ENCODE data around the gene CYP1A2.

CYP1A2 gene

DNA sequence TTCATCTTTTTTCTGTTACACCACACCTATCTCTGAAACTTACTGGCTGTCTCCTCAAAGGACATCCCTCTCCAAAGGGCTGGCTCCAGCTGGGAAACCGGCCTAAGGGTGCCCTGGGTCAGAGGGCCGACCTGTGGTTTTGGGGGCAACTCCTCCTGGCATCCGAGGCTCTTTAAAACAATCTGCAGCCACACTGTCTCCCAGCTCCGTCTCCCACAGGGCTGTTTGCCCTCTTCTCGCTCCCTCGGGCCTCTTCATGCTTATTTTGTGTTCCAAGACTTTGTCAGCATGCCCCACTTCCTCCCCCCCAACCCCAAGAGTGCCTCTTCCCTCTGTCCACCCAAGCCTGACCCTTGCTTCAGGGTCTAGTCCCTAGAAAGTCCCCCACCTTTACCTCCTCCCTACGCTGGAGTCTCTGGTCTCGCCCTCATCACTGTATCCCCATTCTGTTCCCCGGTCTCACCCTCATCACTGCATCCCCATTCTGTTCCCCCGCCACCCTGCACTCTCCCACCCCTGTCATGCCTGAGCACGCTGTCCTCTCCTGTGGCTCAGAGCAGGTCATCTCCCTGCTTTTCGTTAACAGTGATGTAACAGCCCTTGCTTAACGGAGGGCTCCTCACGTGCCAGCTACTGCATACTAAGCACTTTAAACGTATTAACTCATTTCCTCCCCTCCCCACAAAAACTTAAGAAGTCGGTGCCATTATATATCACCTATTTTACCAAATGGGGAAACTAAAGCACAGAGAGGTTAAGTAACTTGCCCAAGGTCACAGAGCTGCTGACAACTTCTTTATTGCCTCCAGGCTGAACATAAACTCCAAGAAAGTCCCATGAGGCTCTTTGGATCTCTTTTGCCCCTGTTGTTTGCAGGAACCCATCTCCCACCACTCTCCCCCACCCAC lies 32.1 kb downstream of the CYP1A2 start:
- H3K4me1 ChIP-seq (ENCODE audit: insufficient read depth, low read length, severe bottlenecking) = peaks cover 87% of the 10 kb centered on the region
- peaks cover 22% of the 10 kb centered on the region for H3K79me2 ChIP-seq (ENCODE audit: insufficient read depth, low read length)
- H3K27me3 ChIP-seq (ENCODE audit: insufficient read depth, low read length) = no peaks in the 10 kb centered on the region
- peaks cover 29% of the 10 kb centered on the region; the same call in 1 of the 2 replicates for H3K36me3 ChIP-seq (ENCODE audit: insufficient read depth, low read length)
- H3K4me3 ChIP-seq (ENCODE audit: low read depth, low read length, poor library complexity, severe bottlenecking) = peak overlapping the region; percentile 97
- TF ChIP-seq, protein P1, sequence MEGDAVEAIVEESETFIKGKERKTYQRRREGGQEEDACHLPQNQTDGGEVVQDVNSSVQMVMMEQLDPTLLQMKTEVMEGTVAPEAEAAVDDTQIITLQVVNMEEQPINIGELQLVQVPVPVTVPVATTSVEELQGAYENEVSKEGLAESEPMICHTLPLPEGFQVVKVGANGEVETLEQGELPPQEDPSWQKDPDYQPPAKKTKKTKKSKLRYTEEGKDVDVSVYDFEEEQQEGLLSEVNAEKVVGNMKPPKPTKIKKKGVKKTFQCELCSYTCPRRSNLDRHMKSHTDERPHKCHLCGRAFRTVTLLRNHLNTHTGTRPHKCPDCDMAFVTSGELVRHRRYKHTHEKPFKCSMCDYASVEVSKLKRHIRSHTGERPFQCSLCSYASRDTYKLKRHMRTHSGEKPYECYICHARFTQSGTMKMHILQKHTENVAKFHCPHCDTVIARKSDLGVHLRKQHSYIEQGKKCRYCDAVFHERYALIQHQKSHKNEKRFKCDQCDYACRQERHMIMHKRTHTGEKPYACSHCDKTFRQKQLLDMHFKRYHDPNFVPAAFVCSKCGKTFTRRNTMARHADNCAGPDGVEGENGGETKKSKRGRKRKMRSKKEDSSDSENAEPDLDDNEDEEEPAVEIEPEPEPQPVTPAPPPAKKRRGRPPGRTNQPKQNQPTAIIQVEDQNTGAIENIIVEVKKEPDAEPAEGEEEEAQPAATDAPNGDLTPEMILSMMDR (IDR thresholded peaks at IDR 0.05; ENCODE audit: low read length) = no peak
- TF ChIP-seq EZH2 (IDR thresholded peaks at IDR 0.05; ENCODE audit: borderline replicate concordance, low read length) = no peak
- H3F3A ChIP-seq (ENCODE audit: insufficient read depth, low read length) = peaks cover 35% of the 10 kb centered on the region
- no peaks in the 10 kb centered on the region for H3K9me3 ChIP-seq (ENCODE audit: low read length)
- H3K27ac ChIP-seq (ENCODE audit: low read depth, low read length, poor library complexity, severe bottlenecking) = peak overlapping the region; percentile 100
- H4K20me1 ChIP-seq (ENCODE audit: insufficient read depth, low read length) = no peaks in the 10 kb centered on the region
- no peaks in the 10 kb centered on the region for H3K9me2 ChIP-seq (ENCODE audit: low read depth, low read length)
- H2AFZ ChIP-seq (ENCODE audit: low read length) = no peak overlapping the region
- H3K9ac ChIP-seq (ENCODE audit: low read length) = peak overlapping the region; percentile 89
- peak overlapping the region; percentile 91 for H3K4me2 ChIP-seq (ENCODE audit: low read length)

GRCh38 chr15:74781431-74782258 lies 33.0 kb downstream of the CYP1A2 start, which contains the start of gene CSK:
CSK (plus strand) TSS chr15:74782080; CDS start chr15:74798298, 16,218 bp downstream.
- H3K9me2 ChIP-seq (ENCODE audit: low read depth, low read length) = no peaks in the 10 kb centered on the region
- peak within 1 kb of the TSS; percentile 100 for H3K27ac ChIP-seq (ENCODE audit: low read depth, low read length, poor library complexity, severe bottlenecking)
- no peak within 1 kb of the TSS for H2AFZ ChIP-seq (ENCODE audit: low read length)
- TF ChIP-seq, protein P1 (IDR thresholded peaks at IDR 0.05; ENCODE audit: low read length) = peak; percentile 21; the same call in 1 of the 2 replicates
- TF ChIP-seq EZH2 (IDR thresholded peaks at IDR 0.05; ENCODE audit: borderline replicate concordance, low read length) = no peak
- peak within 1 kb of the TSS; percentile 97 for H3K4me3 ChIP-seq (ENCODE audit: low read depth, low read length, poor library complexity, severe bottlenecking)
- peak within 1 kb of the TSS; percentile 99 for H3K9ac ChIP-seq (ENCODE audit: low read length)
- no peaks in the 10 kb centered on the region for H4K20me1 ChIP-seq (ENCODE audit: insufficient read depth, low read length)
- H3K4me1 ChIP-seq (ENCODE audit: insufficient read depth, low read length, severe bottlenecking) = peaks cover 87% of the 10 kb centered on the region
- peaks cover 35% of the 10 kb centered on the region for H3F3A ChIP-seq (ENCODE audit: insufficient read depth, low read length)
- peak within 1 kb of the TSS; percentile 97 for H3K4me2 ChIP-seq (ENCODE audit: low read length)
- no peaks in the 10 kb centered on the region for H3K27me3 ChIP-seq (ENCODE audit: insufficient read depth, low read length)
- peaks cover 30% of the 10 kb centered on the region; the same call in 1 of the 2 replicates for H3K36me3 ChIP-seq (ENCODE audit: insufficient read depth, low read length)
- no peaks in the 10 kb centered on the region for H3K9me3 ChIP-seq (ENCODE audit: low read length)
- H3K79me2 ChIP-seq (ENCODE audit: insufficient read depth, low read length) = peaks cover 22% of the 10 kb centered on the region

- Histone ChIP-seq H3K36me3 (ENCODE audit: insufficient read depth, low read length) (peaks cover 35% of the 10 kb centered on the region; the same call in 1 of the 2 replicates), H3K79me2 (ENCODE audit: insufficient read depth, low read length) (peaks cover 22% of the 10 kb centered on the region), H3K4me3 (ENCODE audit: low read depth, low read length, poor library complexity, severe bottlenecking) (peak overlapping the region; percentile 97), H3K9ac (ENCODE audit: low read length) (peak overlapping the region; percentile 99), H2AFZ (ENCODE audit: low read length) (no peak overlapping the region), H3K27ac (ENCODE audit: low read depth, low read length, poor library complexity, severe bottlenecking) (peak overlapping the region; percentile 99), H3F3A (ENCODE audit: insufficient read depth, low read length) (peaks cover 35% of the 10 kb centered on the region), H3K9me3 (ENCODE audit: low read length) (no peaks in the 10 kb centered on the region), H3K4me2 (ENCODE audit: low read length) (peak overlapping the region; percentile 97), H3K27me3 (ENCODE audit: insufficient read depth, low read length) (no peaks in the 10 kb centered on the region), H3K4me1 (ENCODE audit: insufficient read depth, low read length, severe bottlenecking) (peaks cover 87% of the 10 kb centered on the region), H3K9me2 (ENCODE audit: low read depth, low read length) (no peaks in the 10 kb centered on the region), H4K20me1 (ENCODE audit: insufficient read depth, low read length) (no peaks in the 10 kb centered on the region)
- no peak for TF ChIP-seq EZH2 (IDR thresholded peaks at IDR 0.05; ENCODE audit: borderline replicate concordance, low read length)
- TF ChIP-seq, protein P1 (IDR thresholded peaks at IDR 0.05; ENCODE audit: low read length) = no peak
These were observed 33.8 kb downstream of the CYP1A2 start for GRCh38 chr15:74782259-74783071.

Data from OCI-LY1 (cell line).